ENCODE data around the gene ACOT11. TPM values are rescaled to one million over a fixed set of nuclear protein-coding genes. Genes with fewer than 3 reads are reported as not detected.

Gene ACOT11
- total RNA-seq, 2 donors from 2014 or later = 1.4 to 1.5 TPM

- H3K27me3 Mint-ChIP-seq (ENCODE audit: low read depth) = no peaks in the 10 kb centered on the region
- H3K27ac Mint-ChIP-seq = no peak overlapping the region
- H3K36me3 Mint-ChIP-seq (ENCODE audit: insufficient read depth in 2 of 2) = no peaks in the 10 kb centered on the region
- ATAC-seq (replicated peaks in 1 of 2) (no peak), DNase-seq (no peak)
- peaks cover 5% of the 10 kb centered on the region for H3K4me1 Mint-ChIP-seq (ENCODE audit: low read depth)
- H3K4me3 Mint-ChIP-seq = no peak overlapping the region
- no peaks in the 10 kb centered on the region for H3K9me3 Mint-ChIP-seq
These were observed 29.6 kb downstream of the ACOT11 start for GRCh38 chr1:54577612-54578011.

GRCh38 chr1:54579337-54579781, 31.3 kb downstream of the ACOT11 start:
- Mint-ChIP-seq H3K36me3 (ENCODE audit: insufficient read depth in 2 of 2) (no peaks in the 10 kb centered on the region), H3K4me3 (no peak overlapping the region), H3K9me3 (no peaks in the 10 kb centered on the region), H3K4me1 (ENCODE audit: low read depth) (peaks cover 5% of the 10 kb centered on the region), H3K27ac (no peak overlapping the region), H3K27me3 (ENCODE audit: low read depth) (no peaks in the 10 kb centered on the region)
- no peak for DNase-seq
- ATAC-seq (replicated peaks in 1 of 2) = no peak

- no peaks in the 10 kb centered on the region for H3K27me3 Mint-ChIP-seq (ENCODE audit: low read depth)
- no peaks in the 10 kb centered on the region for H3K9me3 Mint-ChIP-seq
- no peak overlapping the region for H3K27ac Mint-ChIP-seq
- H3K4me1 Mint-ChIP-seq (ENCODE audit: low read depth) = peaks cover 5% of the 10 kb centered on the region
- no peak overlapping the region for H3K4me3 Mint-ChIP-seq
- DNase-seq (no peak), ATAC-seq (replicated peaks in 1 of 2) (no peak)
- H3K36me3 Mint-ChIP-seq (ENCODE audit: insufficient read depth in 2 of 2) = no peaks in the 10 kb centered on the region
These were observed 33.0 kb downstream of the ACOT11 start for GRCh38 chr1:54580856-54581550.

- peaks cover 5% of the 10 kb centered on the region for H3K4me1 Mint-ChIP-seq (ENCODE audit: low read depth)
- no peaks in the 10 kb centered on the region for H3K9me3 Mint-ChIP-seq
- H3K36me3 Mint-ChIP-seq (ENCODE audit: insufficient read depth in 2 of 2) = no peaks in the 10 kb centered on the region
- H3K27me3 Mint-ChIP-seq (ENCODE audit: low read depth) = no peaks in the 10 kb centered on the region
- H3K4me3 Mint-ChIP-seq = no peak overlapping the region
- no peak for DNase-seq
- no peak for ATAC-seq (replicated peaks in 1 of 2)
- no peak overlapping the region for H3K27ac Mint-ChIP-seq
These were observed 33.6 kb downstream of the ACOT11 start for GRCh38 chr1:54581621-54582035.

GRCh38 chr1:54582566-54583306, 34.7 kb downstream of the ACOT11 start:
- Mint-ChIP-seq H3K4me3 (no peak overlapping the region), H3K27ac (no peak overlapping the region), H3K4me1 (ENCODE audit: low read depth) (peaks cover 5% of the 10 kb centered on the region), H3K27me3 (ENCODE audit: low read depth) (no peaks in the 10 kb centered on the region), H3K9me3 (no peaks in the 10 kb centered on the region), H3K36me3 (ENCODE audit: insufficient read depth in 2 of 2) (no peaks in the 10 kb centered on the region)
- ATAC-seq (replicated peaks in 1 of 2) = no peak
- DNase-seq = no peak

GRCh38 chr1:54583307-54583686, 35.3 kb downstream of the ACOT11 start:
- no peak overlapping the region for H3K27ac Mint-ChIP-seq
- H3K9me3 Mint-ChIP-seq = no peaks in the 10 kb centered on the region
- peaks cover 7% of the 10 kb centered on the region for H3K4me1 Mint-ChIP-seq (ENCODE audit: low read depth)
- H3K36me3 Mint-ChIP-seq (ENCODE audit: insufficient read depth in 2 of 2) = no peaks in the 10 kb centered on the region
- ATAC-seq (replicated peaks in 1 of 2) (no peak), DNase-seq (no peak)
- no peaks in the 10 kb centered on the region for H3K27me3 Mint-ChIP-seq (ENCODE audit: low read depth)
- H3K4me3 Mint-ChIP-seq = no peak overlapping the region

- no peaks in the 10 kb centered on the region for H3K36me3 Mint-ChIP-seq (ENCODE audit: insufficient read depth in 2 of 2)
- no peak for DNase-seq
- no peak overlapping the region for H3K27ac Mint-ChIP-seq
- no peak overlapping the region for H3K4me3 Mint-ChIP-seq
- no peaks in the 10 kb centered on the region for H3K9me3 Mint-ChIP-seq
- H3K27me3 Mint-ChIP-seq (ENCODE audit: low read depth) = no peaks in the 10 kb centered on the region
- no peak for ATAC-seq (replicated peaks in 1 of 2)
- H3K4me1 Mint-ChIP-seq (ENCODE audit: low read depth) = peaks cover 12% of the 10 kb centered on the region
These were observed 35.8 kb downstream of the ACOT11 start for GRCh38 chr1:54583871-54584270.

DNA sequence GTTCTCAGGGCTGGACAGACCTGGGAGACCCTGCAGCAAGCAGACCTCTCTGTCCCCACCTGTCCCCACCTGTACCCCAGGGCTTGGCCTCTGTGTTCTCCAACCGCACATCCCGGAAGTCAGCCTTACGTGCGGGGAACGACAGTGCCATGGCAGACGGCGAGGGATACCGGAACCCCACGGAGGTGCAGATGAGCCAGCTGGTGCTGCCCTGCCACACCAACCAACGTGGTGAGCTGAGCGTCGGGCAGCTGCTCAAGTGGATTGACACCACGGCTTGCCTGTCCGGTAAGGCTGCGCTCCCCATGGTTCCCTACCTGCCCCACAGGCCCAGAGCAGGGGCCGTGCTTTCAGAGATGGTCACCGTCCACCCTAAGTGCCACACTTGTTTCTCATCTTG, 36.5 kb downstream of the ACOT11 start:
- Mint-ChIP-seq H3K27ac (no peak overlapping the region), H3K9me3 (no peaks in the 10 kb centered on the region), H3K4me3 (no peak overlapping the region), H3K27me3 (ENCODE audit: low read depth) (no peaks in the 10 kb centered on the region), H3K36me3 (ENCODE audit: insufficient read depth in 2 of 2) (no peaks in the 10 kb centered on the region), H3K4me1 (ENCODE audit: low read depth) (peaks cover 12% of the 10 kb centered on the region)
- ATAC-seq (replicated peaks in 1 of 2) = no peak
- DNase-seq = no peak

- no peaks in the 10 kb centered on the region for H3K36me3 Mint-ChIP-seq (ENCODE audit: insufficient read depth in 2 of 2)
- no peak overlapping the region for H3K4me3 Mint-ChIP-seq
- ATAC-seq (replicated peaks in 1 of 2) = no peak
- H3K27me3 Mint-ChIP-seq (ENCODE audit: low read depth) = no peaks in the 10 kb centered on the region
- peaks cover 10% of the 10 kb centered on the region for H3K4me1 Mint-ChIP-seq (ENCODE audit: low read depth)
- DNase-seq = no peak
- no peak overlapping the region for H3K27ac Mint-ChIP-seq
- no peaks in the 10 kb centered on the region for H3K9me3 Mint-ChIP-seq
These were observed 37.4 kb downstream of the ACOT11 start for GRCh38 chr1:54585181-54586066.

DNA sequence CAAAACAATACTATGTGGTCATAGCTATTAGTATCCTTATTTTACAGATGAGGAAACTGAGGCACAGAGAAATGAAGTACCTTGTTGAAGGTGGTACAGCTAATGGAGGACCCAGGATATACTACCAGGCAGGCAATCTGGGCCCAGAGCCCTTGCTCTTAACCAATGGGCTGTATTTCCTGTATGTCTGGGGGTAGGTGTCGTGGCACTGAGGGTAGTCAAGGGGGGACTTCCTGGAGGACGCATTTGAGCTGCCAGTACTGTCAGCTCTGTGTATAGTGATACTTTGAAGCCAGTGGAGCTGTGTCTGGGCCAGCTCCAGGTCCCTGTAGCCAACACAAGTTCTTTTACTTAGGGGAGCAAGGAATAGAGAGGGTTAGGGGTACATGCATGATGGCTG, 40.3 kb downstream of the ACOT11 start:
- Mint-ChIP-seq H3K9me3 (no peaks in the 10 kb centered on the region), H3K4me1 (ENCODE audit: low read depth) (peaks cover 7% of the 10 kb centered on the region), H3K27me3 (ENCODE audit: low read depth) (no peaks in the 10 kb centered on the region), H3K27ac (peak overlapping the region; percentile 51), H3K4me3 (no peak overlapping the region), H3K36me3 (ENCODE audit: insufficient read depth in 2 of 2) (no peaks in the 10 kb centered on the region)
- ATAC-seq (replicated peaks in 1 of 2) = no peak
- DNase-seq = no peak

- H3K9me3 Mint-ChIP-seq = no peaks in the 10 kb centered on the region
- no peaks in the 10 kb centered on the region for H3K27me3 Mint-ChIP-seq (ENCODE audit: low read depth)
- DNase-seq (no peak), ATAC-seq (replicated peaks in 1 of 2) (no peak)
- H3K27ac Mint-ChIP-seq = no peak overlapping the region
- no peak overlapping the region for H3K4me3 Mint-ChIP-seq
- peaks cover 7% of the 10 kb centered on the region for H3K4me1 Mint-ChIP-seq (ENCODE audit: low read depth)
- H3K36me3 Mint-ChIP-seq (ENCODE audit: insufficient read depth in 2 of 2) = no peaks in the 10 kb centered on the region
These were observed 43.2 kb downstream of the ACOT11 start for GRCh38 chr1:54591127-54591756.

DNA sequence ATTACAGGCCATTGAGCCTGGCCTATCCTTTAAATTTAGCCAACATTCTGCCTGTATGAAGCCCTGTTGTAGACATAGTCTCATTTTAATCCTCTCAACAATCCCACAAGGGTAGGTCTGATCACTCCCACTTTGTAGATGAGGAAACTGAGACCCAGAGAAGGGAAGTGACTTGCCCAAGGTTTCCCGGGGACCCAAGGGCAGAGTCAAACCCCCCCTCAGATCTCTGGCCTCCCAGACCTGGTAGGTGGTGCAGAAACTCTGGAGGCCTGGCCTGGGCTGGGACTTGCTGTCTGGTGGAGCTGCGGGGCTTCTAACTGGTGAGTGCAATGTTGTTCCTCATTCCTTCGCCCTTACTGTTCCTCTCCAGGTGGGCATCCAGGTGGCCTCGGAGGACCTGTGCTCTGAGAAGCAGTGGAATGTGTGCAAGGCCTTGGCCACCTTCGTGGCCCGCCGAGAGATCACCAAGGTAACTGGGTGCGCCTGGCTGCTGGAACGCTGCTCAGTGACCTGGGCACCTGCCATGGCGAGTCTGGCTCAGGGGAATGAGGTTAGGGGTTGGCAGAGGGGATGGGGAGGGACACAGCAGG, 45.6 kb downstream of the ACOT11 start:
- Mint-ChIP-seq H3K4me3 (no peak overlapping the region), H3K36me3 (ENCODE audit: insufficient read depth in 2 of 2) (no peaks in the 10 kb centered on the region), H3K9me3 (no peaks in the 10 kb centered on the region), H3K4me1 (ENCODE audit: low read depth) (peaks cover 1% of the 10 kb centered on the region), H3K27ac (no peak overlapping the region), H3K27me3 (ENCODE audit: low read depth) (no peaks in the 10 kb centered on the region)
- ATAC-seq (replicated peaks in 1 of 2) (no peak), DNase-seq (no peak)

Data from activated T-cell treated with anti-CD3 and anti-CD28 coated beads, Interleukin-2, amount 50 U/mL, for 72 hours (primary cell).